Measurements from ENCODE around the gene MEG3.

MEG3 gene

GRCh38 chr14:100825713-100826331 lies at the start of gene MEG3:
TSS of gene MEG3 (plus strand) at chr14:100826118.
- peak; percentile 50 for DNase-seq

- DNase-seq = no peak
Measured at GRCh38 chr14:100776681-100777365, 49.1 kb upstream of the MEG3 start.

- DNase-seq = no peak
Measured at GRCh38 chr14:100777366-100777817, 48.5 kb upstream of the MEG3 start.

- DNase-seq = no peak
Measured at GRCh38 chr14:100777818-100778525, 47.9 kb upstream of the MEG3 start.

- DNase-seq = no peak
Measured at GRCh38 chr14:100778526-100778882, 47.4 kb upstream of the MEG3 start.

GRCh38 chr14:100778951-100779690 lies 46.8 kb upstream of the MEG3 start:
- DNase-seq = no peak

- DNase-seq = no peak
Measured at GRCh38 chr14:100779691-100780080, 46.2 kb upstream of the MEG3 start.

- no peak for DNase-seq
Measured at GRCh38 chr14:100780246-100780645, 45.7 kb upstream of the MEG3 start.

- DNase-seq = no peak
Measured at GRCh38 chr14:100780646-100781355, 45.1 kb upstream of the MEG3 start.

GRCh38 chr14:100781952-100782351 lies 44.0 kb upstream of the MEG3 start:
- DNase-seq = no peak

GRCh38 chr14:100782516-100783320 lies 43.2 kb upstream of the MEG3 start:
- DNase-seq = no peak

- no peak for DNase-seq
Measured at GRCh38 chr14:100783630-100784370, 42.1 kb upstream of the MEG3 start.

GRCh38 chr14:100784523-100785337 lies 41.2 kb upstream of the MEG3 start:
- no peak for DNase-seq

- no peak for DNase-seq
Measured at GRCh38 chr14:100785338-100785615, 40.6 kb upstream of the MEG3 start.

- no peak for DNase-seq
Measured at GRCh38 chr14:100785626-100786025, 40.3 kb upstream of the MEG3 start.

GRCh38 chr14:100786131-100786530 lies 39.8 kb upstream of the MEG3 start:
- no peak for DNase-seq

GRCh38 chr14:100786576-100787219 lies 39.2 kb upstream of the MEG3 start:
- DNase-seq = no peak

- no peak for DNase-seq
Measured at GRCh38 chr14:100787659-100788058, 38.3 kb upstream of the MEG3 start.

GRCh38 chr14:100788517-100788916 lies 37.4 kb upstream of the MEG3 start:
- no peak for DNase-seq

- DNase-seq = no peak
Measured at GRCh38 chr14:100788942-100789341, 37.0 kb upstream of the MEG3 start.

All from NCI-H226 (cell line).